KMS-11 (cell line): ENCODE results near the gene COMMD3.
A peak's percentile ranks its signal among the peaks of the same experiment; 100 is the strongest.

ENCODE experiments used
- H2AFZ ChIP-seq: fragments of 200-600 bp; sonication (generic); 2 replicates; pipeline ENCODE4 v1.6.1; 2016; ENCODE audit warnings: antibody characterized with exemption, mixed run types, low read depth
- H3K27ac ChIP-seq: fragments of 200-600 bp; sonication (generic); 2 replicates; pipeline ENCODE4 v1.6.1; 2016; ENCODE audit warnings: mild to moderate bottlenecking, mixed run types
- H3K27me3 ChIP-seq: fragments of 200-600 bp; sonication (generic); 2 replicates; pipeline ENCODE4 v1.6.1; 2017; ENCODE audit warnings: mild to moderate bottlenecking, low read depth, mixed run types, moderate library complexity; ENCODE audit not compliant: insufficient read depth
- H3K36me3 ChIP-seq: fragments of 200-600 bp; sonication (generic); 2 replicates; pipeline ENCODE4 v1.6.1; 2017; ENCODE audit warnings: mild to moderate bottlenecking, mixed run types; ENCODE audit not compliant: insufficient read depth
- H3K4me1 ChIP-seq: fragments of 200-600 bp; sonication (generic); 2 replicates; pipeline ENCODE4 v1.6.1; 2016; ENCODE audit warnings: mild to moderate bottlenecking, low read depth, mixed run types; ENCODE audit not compliant: poor library complexity, severe bottlenecking
- H3K4me2 ChIP-seq: fragments of 200-600 bp; sonication (generic); 2 replicates; pipeline ENCODE4 v1.7.0; 2016; ENCODE audit warnings: mild to moderate bottlenecking, mixed run types
- H3K4me3 ChIP-seq: fragments of 200-600 bp; sonication (generic); IDR thresholded peaks from 2 replicates; pipeline ENCODE4 v1.6.1; 2017; ENCODE audit warnings: low read depth, low read length, mixed read lengths; ENCODE audit not compliant: insufficient read depth
- H3K79me2 ChIP-seq: fragments of 200-600 bp; sonication (generic); 2 replicates; pipeline ENCODE4 v1.6.1; 2016; ENCODE audit warnings: low read depth, mixed run types; ENCODE audit not compliant: insufficient read depth
- H3K9ac ChIP-seq: fragments of 200-600 bp; sonication (generic); 2 replicates; pipeline ENCODE4 v1.6.1; 2016; ENCODE audit warnings: mild to moderate bottlenecking, mixed run types
- H4K20me1 ChIP-seq: fragments of 200-600 bp; sonication (generic); 2 replicates; pipeline ENCODE4 v1.6.1; 2016; ENCODE audit warnings: mild to moderate bottlenecking, mixed run types; ENCODE audit not compliant: insufficient read depth
- CTCF ChIP-seq: fragments of 200-600 bp; sonication (generic); conservative IDR thresholded peaks from 2 replicates; pipeline ENCODE4 v1.6.1; 2017; ENCODE audit warnings: low read depth, mild to moderate bottlenecking, antibody characterized with exemption, low read length, moderate library complexity, mixed read lengths

The COMMD3 gene

GRCh38 chr10:22301193-22301592 lies 15.0 kb upstream of the COMMD3 start:
- TF ChIP-seq CTCF, result no peak
- Histone ChIP-seq H3K27me3 (no peaks in the 10 kb centered on the region), H3K4me2 (no peak overlapping the region), H2AFZ (no peak overlapping the region), H4K20me1 (no peaks in the 10 kb centered on the region), H3K9ac (no peak overlapping the region), H3K36me3 (no peaks in the 10 kb centered on the region), H3K79me2 (no peaks in the 10 kb centered on the region), H3K4me3 (no peak overlapping the region), H3K4me1 (peaks cover 16% of the 10 kb centered on the region), H3K27ac (no peak overlapping the region)

- Histone ChIP-seq H3K27ac (no peak overlapping the region), H4K20me1 (no peaks in the 10 kb centered on the region), H3K4me1 (peaks cover 26% of the 10 kb centered on the region), H3K4me2 (no peak overlapping the region), H3K27me3 (no peaks in the 10 kb centered on the region), H3K9ac (no peak overlapping the region), H3K36me3 (no peaks in the 10 kb centered on the region), H3K79me2 (peaks cover 7% of the 10 kb centered on the region; the same call in 1 of the 2 replicates), H3K4me3 (no peak overlapping the region), H2AFZ (no peak overlapping the region)
- TF ChIP-seq CTCF, result no peak
Measured at GRCh38 chr10:22303461-22303860, 12.7 kb upstream of the COMMD3 start.

GRCh38 chr10:22305721-22306120 lies 10.5 kb upstream of the COMMD3 start:
- H3K4me1 ChIP-seq, result peaks cover 37% of the 10 kb centered on the region
- no peaks in the 10 kb centered on the region for H4K20me1 ChIP-seq
- no peak overlapping the region; the same call in 1 of the 2 replicates for H3K27ac ChIP-seq
- no peak overlapping the region for H3K4me2 ChIP-seq
- no peak overlapping the region for H3K9ac ChIP-seq
- H3K36me3 ChIP-seq, result no peaks in the 10 kb centered on the region
- H3K4me3 ChIP-seq, result no peak overlapping the region
- no peaks in the 10 kb centered on the region for H3K27me3 ChIP-seq
- peaks cover 30% of the 10 kb centered on the region for H3K79me2 ChIP-seq
- no peak overlapping the region for H2AFZ ChIP-seq
- TF ChIP-seq CTCF, result no peak

GRCh38 chr10:22308390-22308789 lies 7.8 kb upstream of the COMMD3 start:
- no peak overlapping the region for H2AFZ ChIP-seq
- TF ChIP-seq CTCF, result no peak
- no peaks in the 10 kb centered on the region for H3K27me3 ChIP-seq
- peak overlapping the region; percentile 83 for H3K4me2 ChIP-seq
- peaks cover 51% of the 10 kb centered on the region for H3K79me2 ChIP-seq
- H3K27ac ChIP-seq, result peak overlapping the region; percentile 97
- H3K4me1 ChIP-seq, result peaks cover 57% of the 10 kb centered on the region
- no peaks in the 10 kb centered on the region for H4K20me1 ChIP-seq
- H3K36me3 ChIP-seq, result no peaks in the 10 kb centered on the region
- peak overlapping the region; percentile 95 for H3K9ac ChIP-seq
- H3K4me3 ChIP-seq, result no peak overlapping the region
